Natural killer cell treated with Interleukin-12 subunit alpha and Interleukin-12 subunit beta and Interleukin-15 and Interleukin-18, amount 100 ng/mL, for 72 hours (primary cell): ENCODE data around the gene MINDY4B. TPM values are rescaled to one million over a fixed set of nuclear protein-coding genes. Genes with fewer than 3 reads are reported as not detected.
A peak's percentile ranks its signal among the peaks of the same experiment; 100 is the strongest.

ENCODE experiments used
- ATAC-seq, 2 donors: fragments of 150-1000 bp; cut with Tn5 transposase in 1 of 2; sonication (Bioruptor Pico), chemical (Tn5 transposase) in 1 of 2; 2 replicates each; pipeline ENCODE4 v1.10.0; 2021
- DNase-seq: peaks from one replicate; pipeline ENCODE4 v3.0.0; 2022; ENCODE audit warnings: low spot score
- H3K27ac Mint-ChIP-seq, 2 donors: 1 replicate in 1 of 2; 2 replicates in 1 of 2; pipeline ENCODE4 v1.8.0; 2022; ENCODE audit warnings: mixed read lengths in 2 of 2, mild to moderate bottlenecking in 1 of 2, moderate library complexity in 1 of 2
- H3K27me3 Mint-ChIP-seq, 2 donors: 1 replicate in 1 of 2; 2 replicates in 1 of 2; pipeline ENCODE4 v1.8.0; 2022; ENCODE audit warnings: mixed read lengths in 2 of 2
- H3K36me3 Mint-ChIP-seq: one replicate; pipeline ENCODE4 v1.8.0; 2022; ENCODE audit warnings: mixed read lengths
- H3K4me1 Mint-ChIP-seq, 2 donors: 1 replicate in 1 of 2; 2 replicates in 1 of 2; pipeline ENCODE4 v1.8.0; 2022; ENCODE audit warnings: low read depth in 2 of 2, mixed read lengths in 2 of 2, mild to moderate bottlenecking in 1 of 2
- H3K4me3 Mint-ChIP-seq: one replicate; pipeline ENCODE4 v1.8.0; 2022; ENCODE audit warnings: mixed read lengths
- H3K9me3 Mint-ChIP-seq: 2 replicates; pipeline ENCODE4 v1.8.0; 2022; ENCODE audit warnings: mixed read lengths
- total RNA-seq, 2 donors: library from RNA; stranded (reverse); gene quantifications; one replicate each; pipeline ENCODE4 v1.2.3, GENCODE V29; 2022

Gene MINDY4B
- total RNA-seq, 2 donors from 2014 or later, result not detected

- Mint-ChIP-seq H3K9me3 (no peaks in the 10 kb centered on the region), H3K27ac (no peak overlapping the region), H3K4me3 (no peak overlapping the region), H3K4me1 (no peaks in the 10 kb centered on the region), H3K36me3 (no peaks in the 10 kb centered on the region), H3K27me3 (peaks cover 12 to 13% of the 10 kb centered on the region in 2 donors)
- ATAC-seq (peak; percentile 28 to 44), DNase-seq (no peak)
Observed at GRCh38 chr3:150825192-150825915, 79.9 kb downstream of the MINDY4B start.

- ATAC-seq (no peak), DNase-seq (no peak)
- peaks cover 5 to 10% of the 10 kb centered on the region in 2 donors for H3K27me3 Mint-ChIP-seq
- no peaks in the 10 kb centered on the region for H3K9me3 Mint-ChIP-seq
- H3K4me1 Mint-ChIP-seq, result no peaks in the 10 kb centered on the region
- H3K36me3 Mint-ChIP-seq, result no peaks in the 10 kb centered on the region
- no peak overlapping the region for H3K4me3 Mint-ChIP-seq
- no peak overlapping the region for H3K27ac Mint-ChIP-seq
Observed at GRCh38 chr3:150823277-150823676, 82.0 kb downstream of the MINDY4B start.

- Mint-ChIP-seq H3K27ac (no peak overlapping the region), H3K9me3 (no peaks in the 10 kb centered on the region), H3K36me3 (no peaks in the 10 kb centered on the region), H3K4me1 (no peaks in the 10 kb centered on the region), H3K27me3 (peaks cover 0 to 6% of the 10 kb centered on the region in 2 donors), H3K4me3 (no peak overlapping the region)
- DNase-seq, result no peak
- no peak for ATAC-seq
Observed at GRCh38 chr3:150822636-150823035, 82.6 kb downstream of the MINDY4B start.

Other genes starting within 250 kb of the MINDY4B start
- under 1 TPM in 1 of 2 donors, not detected in 1; 0.33 TPM for gene ERICH6, start 201.5 kb downstream of the MINDY4B start, total RNA-seq
- gene SIAH2, start 142.3 kb downstream of the MINDY4B start, total RNA-seq, result 10 to 100 TPM; 34.9 to 41.4 TPM
- not detected for gene CLRN1, start 67.3 kb upstream of the MINDY4B start, total RNA-seq
- gene MED12L, start 180.2 kb upstream of the MINDY4B start, total RNA-seq, result 1 to 10 TPM; 1.7 to 2.8 TPM